ENCODE data around the gene PBX4.

The PBX4 gene

DNA sequence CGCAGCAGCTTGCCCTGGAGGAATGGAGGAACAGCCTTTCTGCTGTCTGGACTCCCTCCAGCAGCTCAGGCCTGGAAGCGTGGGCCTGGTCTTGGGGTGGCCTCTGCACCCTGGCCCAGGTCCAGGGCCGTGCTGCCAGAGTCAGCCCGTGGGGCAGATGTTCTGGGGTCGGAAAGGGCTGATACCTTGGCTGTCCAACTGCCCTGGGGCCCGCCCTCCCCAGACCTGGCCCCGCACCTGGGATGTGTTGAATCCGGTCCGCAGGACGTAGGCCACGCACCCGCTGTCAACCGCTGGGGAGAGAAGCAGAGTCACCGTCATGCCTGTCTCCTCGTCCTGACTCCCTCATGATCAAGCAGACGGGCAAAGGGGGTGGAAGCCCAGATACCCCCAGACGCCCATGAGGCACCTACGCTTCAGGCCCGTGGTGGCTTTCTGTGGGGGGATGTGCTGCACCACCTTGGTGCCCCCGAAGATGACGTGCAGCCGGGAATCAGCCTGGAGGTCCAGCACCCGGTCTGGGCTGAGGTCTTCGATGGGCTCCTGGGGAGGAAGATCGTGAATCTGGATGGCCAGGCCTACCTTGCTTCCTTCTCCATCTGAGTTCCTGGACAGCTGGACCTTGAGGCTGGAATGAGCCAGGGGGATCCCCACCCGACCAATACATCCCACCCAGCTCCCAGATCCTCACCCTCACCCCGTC is 37.3 kb upstream of the PBX4 start:
- H3K27ac Mint-ChIP-seq (ENCODE audit: low read depth): no peak overlapping the region

GRCh38 chr19:19655051-19655594 is 36.6 kb upstream of the PBX4 start:
- H3K9me3 Mint-ChIP-seq: no peaks in the 10 kb centered on the region
- no peak overlapping the region for H3K27ac Mint-ChIP-seq (ENCODE audit: low read depth)
- no peaks in the 10 kb centered on the region for H3K27me3 Mint-ChIP-seq
- no peak for ATAC-seq (replicated peaks; ENCODE audit: extremely low read depth, poor library complexity, severe bottlenecking)
- peaks cover 40% of the 10 kb centered on the region for H3K36me3 Mint-ChIP-seq (ENCODE audit: insufficient read depth)
- no peak overlapping the region for H3K4me3 Mint-ChIP-seq
- H3K4me1 Mint-ChIP-seq: no peaks in the 10 kb centered on the region
- DNase-seq (ENCODE audit: low spot score in 2 of 2): no peak

More for the DNA sequence above, 37.3 kb upstream of the PBX4 start:
- Mint-ChIP-seq H3K4me1 (no peaks in the 10 kb centered on the region), H3K36me3 (ENCODE audit: insufficient read depth) (peaks cover 41% of the 10 kb centered on the region), H3K27me3 (no peaks in the 10 kb centered on the region), H3K9me3 (no peaks in the 10 kb centered on the region), H3K4me3 (no peak overlapping the region)
- ATAC-seq (replicated peaks; ENCODE audit: extremely low read depth, poor library complexity, severe bottlenecking): no peak
- no peak for DNase-seq (ENCODE audit: low spot score in 2 of 2)

GRCh38 chr19:19654441-19654840 is 36.0 kb upstream of the PBX4 start:
- Mint-ChIP-seq H3K27ac (ENCODE audit: low read depth) (no peak overlapping the region), H3K27me3 (no peaks in the 10 kb centered on the region), H3K4me3 (no peak overlapping the region), H3K36me3 (ENCODE audit: insufficient read depth) (peaks cover 38% of the 10 kb centered on the region), H3K9me3 (no peaks in the 10 kb centered on the region), H3K4me1 (no peaks in the 10 kb centered on the region)
- DNase-seq (ENCODE audit: low spot score in 2 of 2) (no peak), ATAC-seq (replicated peaks; ENCODE audit: extremely low read depth, poor library complexity, severe bottlenecking) (no peak)

DNA sequence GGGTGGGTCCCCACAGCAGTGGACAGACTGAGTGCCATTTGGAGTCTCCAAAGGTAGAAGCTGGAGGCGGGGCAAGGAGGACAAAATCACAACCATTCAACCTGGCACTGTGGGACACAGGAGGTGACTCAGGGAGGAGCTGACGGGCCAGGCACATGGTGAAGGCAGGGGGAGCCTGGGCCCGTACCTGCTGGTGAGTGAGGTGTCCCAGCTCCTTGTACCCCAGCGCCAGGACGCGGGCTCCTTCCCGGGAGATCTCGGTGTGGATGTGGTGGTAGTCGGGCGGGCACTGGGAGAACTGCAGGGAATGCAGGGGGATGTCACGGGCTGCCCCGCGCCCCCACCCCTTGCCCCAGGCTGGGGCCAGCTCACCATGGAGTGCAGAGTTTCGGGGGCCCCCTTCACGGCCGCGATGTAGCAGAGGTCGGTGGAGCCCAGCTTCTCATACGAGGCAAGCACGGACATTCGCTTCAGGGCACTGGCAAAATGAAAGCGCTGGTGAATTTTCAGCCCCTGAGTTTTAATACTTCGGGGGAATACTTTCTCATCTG is 35.2 kb upstream of the PBX4 start:
- peak overlapping the region; percentile 5 for H3K27ac Mint-ChIP-seq (ENCODE audit: low read depth)

DNA sequence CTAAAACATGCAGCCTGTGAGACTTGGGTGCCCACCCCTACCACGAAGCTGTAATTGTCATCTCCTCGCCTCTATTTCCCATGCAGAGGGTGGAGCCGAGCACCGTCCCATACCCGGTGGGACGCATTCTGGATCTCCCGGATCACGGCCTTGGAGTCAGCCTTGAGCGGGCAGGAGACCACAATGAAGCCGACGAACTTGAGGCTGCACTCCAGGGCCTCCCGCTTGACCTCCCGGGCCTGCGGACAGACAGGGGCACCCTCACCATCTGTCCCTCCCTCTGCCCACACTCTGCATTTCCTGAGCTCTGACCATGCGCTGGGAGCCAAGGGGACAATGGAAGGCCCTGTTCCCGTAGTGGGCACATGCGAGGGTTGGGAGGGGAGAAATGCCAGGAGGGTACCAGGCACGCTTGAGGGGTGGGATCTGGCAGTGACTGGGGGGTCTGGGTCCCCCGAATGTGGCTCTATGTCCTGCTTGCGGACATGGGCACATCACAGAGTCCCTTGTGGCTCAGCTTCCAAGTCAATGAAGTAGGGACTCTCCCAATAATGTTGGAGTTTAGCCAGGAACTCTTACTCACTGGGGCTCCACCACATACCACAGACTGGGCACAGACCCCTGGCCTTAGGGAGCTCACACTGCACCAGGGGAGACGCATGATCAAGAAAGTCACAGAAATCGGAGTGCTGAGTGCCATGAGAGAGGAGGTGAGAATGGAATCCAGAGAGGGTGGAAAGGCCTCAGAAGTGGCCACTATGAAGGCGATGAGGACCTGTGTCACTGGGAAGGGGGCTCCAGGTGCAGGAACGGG is 34.2 kb upstream of the PBX4 start:
- no peaks in the 10 kb centered on the region for H3K27me3 Mint-ChIP-seq
- no peaks in the 10 kb centered on the region for H3K4me1 Mint-ChIP-seq
- no peak overlapping the region for H3K27ac Mint-ChIP-seq (ENCODE audit: low read depth)
- ATAC-seq (replicated peaks; ENCODE audit: extremely low read depth, poor library complexity, severe bottlenecking) (no peak), DNase-seq (ENCODE audit: low spot score in 2 of 2) (no peak)
- H3K9me3 Mint-ChIP-seq: no peaks in the 10 kb centered on the region
- H3K4me3 Mint-ChIP-seq: no peak overlapping the region
- H3K36me3 Mint-ChIP-seq (ENCODE audit: insufficient read depth): peaks cover 43% of the 10 kb centered on the region

More for the DNA sequence above, 35.2 kb upstream of the PBX4 start:
- H3K4me3 Mint-ChIP-seq: no peak overlapping the region
- no peaks in the 10 kb centered on the region for H3K4me1 Mint-ChIP-seq
- DNase-seq (ENCODE audit: low spot score in 2 of 2): no peak
- no peak for ATAC-seq (replicated peaks; ENCODE audit: extremely low read depth, poor library complexity, severe bottlenecking)
- H3K9me3 Mint-ChIP-seq: no peaks in the 10 kb centered on the region
- peaks cover 42% of the 10 kb centered on the region for H3K36me3 Mint-ChIP-seq (ENCODE audit: insufficient read depth)
- no peaks in the 10 kb centered on the region for H3K27me3 Mint-ChIP-seq

- no peak overlapping the region for H3K27ac Mint-ChIP-seq (ENCODE audit: low read depth)
Measured at GRCh38 chr19:19651076-19651475, 32.6 kb upstream of the PBX4 start.

GRCh38 chr19:19650331-19650730 is 31.8 kb upstream of the PBX4 start:
- H3K27ac Mint-ChIP-seq (ENCODE audit: low read depth): no peak overlapping the region

More at GRCh38 chr19:19651076-19651475, 32.6 kb upstream of the PBX4 start:
- Mint-ChIP-seq H3K4me1 (no peaks in the 10 kb centered on the region), H3K9me3 (no peaks in the 10 kb centered on the region), H3K27me3 (no peaks in the 10 kb centered on the region), H3K4me3 (no peak overlapping the region), H3K36me3 (ENCODE audit: insufficient read depth) (peaks cover 45% of the 10 kb centered on the region)
- no peak for DNase-seq (ENCODE audit: low spot score in 2 of 2)
- no peak for ATAC-seq (replicated peaks; ENCODE audit: extremely low read depth, poor library complexity, severe bottlenecking)

DNA sequence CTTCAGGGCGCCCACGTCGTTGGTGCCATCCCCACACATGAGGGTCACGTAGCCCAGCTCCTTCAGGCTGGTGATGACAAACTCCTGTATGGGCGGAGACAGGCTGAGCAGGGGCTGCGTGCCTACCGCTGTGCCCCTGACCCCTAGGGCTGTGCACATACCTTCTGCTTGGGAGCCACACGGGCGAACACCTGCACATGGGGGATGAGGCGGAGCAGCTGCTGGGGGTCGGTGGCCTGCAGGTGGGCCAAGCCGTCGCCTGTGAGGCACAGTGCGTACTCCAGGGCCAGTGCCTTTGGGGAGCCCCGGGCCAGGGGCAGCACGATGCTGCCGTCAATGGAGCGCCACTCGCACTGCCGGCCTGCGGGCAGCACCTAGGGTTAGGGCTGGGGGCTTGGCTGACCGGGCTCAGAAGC is 31.1 kb upstream of the PBX4 start:
- Mint-ChIP-seq H3K9me3 (no peaks in the 10 kb centered on the region), H3K27ac (ENCODE audit: low read depth) (no peak overlapping the region), H3K4me1 (no peaks in the 10 kb centered on the region), H3K36me3 (ENCODE audit: insufficient read depth) (peaks cover 43% of the 10 kb centered on the region), H3K27me3 (no peaks in the 10 kb centered on the region), H3K4me3 (no peak overlapping the region)
- DNase-seq (ENCODE audit: low spot score in 2 of 2) (no peak), ATAC-seq (replicated peaks; ENCODE audit: extremely low read depth, poor library complexity, severe bottlenecking) (no peak)

More at GRCh38 chr19:19650331-19650730, 31.8 kb upstream of the PBX4 start:
- Mint-ChIP-seq H3K36me3 (ENCODE audit: insufficient read depth) (peaks cover 45% of the 10 kb centered on the region), H3K9me3 (no peaks in the 10 kb centered on the region), H3K27me3 (no peaks in the 10 kb centered on the region), H3K4me3 (no peak overlapping the region), H3K4me1 (no peaks in the 10 kb centered on the region)
- DNase-seq (ENCODE audit: low spot score in 2 of 2): no peak
- no peak for ATAC-seq (replicated peaks; ENCODE audit: extremely low read depth, poor library complexity, severe bottlenecking)

DNA sequence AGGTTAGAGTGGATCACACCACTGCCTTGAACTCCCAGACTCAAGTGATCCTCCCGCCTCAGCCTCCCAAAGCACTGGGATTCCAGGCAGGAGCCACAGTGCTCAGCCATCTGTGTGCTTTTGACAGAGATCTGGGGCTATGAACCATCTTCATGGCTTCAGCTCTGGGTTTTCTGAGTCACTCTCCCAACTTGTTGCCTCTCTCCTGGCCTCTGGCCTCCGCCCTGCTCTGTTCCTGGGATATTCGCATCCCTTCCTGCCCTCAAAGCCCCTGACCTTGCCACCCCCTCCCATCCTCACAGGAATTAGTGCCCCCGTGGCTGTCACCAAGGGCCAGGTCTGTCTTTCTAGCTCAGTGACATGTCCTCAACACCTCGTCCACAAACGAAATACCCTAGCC is 30.7 kb upstream of the PBX4 start:
- Mint-ChIP-seq H3K4me3 (no peak overlapping the region), H3K27ac (ENCODE audit: low read depth) (no peak overlapping the region), H3K9me3 (no peaks in the 10 kb centered on the region), H3K27me3 (no peaks in the 10 kb centered on the region), H3K4me1 (no peaks in the 10 kb centered on the region), H3K36me3 (ENCODE audit: insufficient read depth) (peaks cover 41% of the 10 kb centered on the region)
- no peak for ATAC-seq (replicated peaks; ENCODE audit: extremely low read depth, poor library complexity, severe bottlenecking)
- no peak for DNase-seq (ENCODE audit: low spot score in 2 of 2)

- Mint-ChIP-seq H3K4me1 (peaks cover 14% of the 10 kb centered on the region), H3K27ac (ENCODE audit: low read depth) (no peak overlapping the region), H3K4me3 (no peak overlapping the region), H3K9me3 (no peaks in the 10 kb centered on the region), H3K36me3 (ENCODE audit: insufficient read depth) (peaks cover 50% of the 10 kb centered on the region), H3K27me3 (no peaks in the 10 kb centered on the region)
- DNase-seq (ENCODE audit: low spot score in 2 of 2) (no peak), ATAC-seq (replicated peaks; ENCODE audit: extremely low read depth, poor library complexity, severe bottlenecking) (no peak)
Measured at GRCh38 chr19:19647037-19647835, 28.7 kb upstream of the PBX4 start.

DNA sequence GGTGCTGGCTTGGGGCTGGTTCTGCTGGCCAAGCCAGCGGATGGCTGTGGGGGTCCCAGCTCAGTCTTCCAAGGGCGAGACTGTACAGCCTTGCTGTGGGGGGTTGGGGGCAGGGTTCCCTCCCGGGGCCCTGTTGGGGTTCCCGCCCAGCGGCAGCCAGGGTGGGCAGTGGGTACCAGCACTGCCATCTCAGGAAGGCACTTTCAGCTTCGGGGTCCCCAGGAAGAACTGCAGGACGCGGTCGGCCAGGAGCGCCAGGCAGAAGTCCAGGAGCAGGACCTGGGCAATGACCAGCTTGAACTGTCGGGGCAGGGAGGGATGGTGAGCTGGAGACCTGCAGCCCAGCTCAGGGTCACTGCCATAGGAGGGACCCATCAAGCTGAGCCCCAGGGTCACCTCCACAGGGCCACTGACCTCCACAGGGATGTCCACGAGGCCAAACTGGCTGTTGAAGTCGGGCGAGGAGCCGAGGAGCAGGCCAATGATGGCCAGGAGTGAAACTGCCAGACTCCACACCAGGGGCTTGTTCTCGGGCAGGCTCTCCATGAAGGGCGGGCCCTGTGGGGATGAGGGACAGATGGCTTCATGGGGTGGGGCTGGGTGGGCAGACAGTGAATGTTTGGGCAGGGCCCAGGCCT is 26.9 kb upstream of the PBX4 start:
- ATAC-seq (replicated peaks; ENCODE audit: extremely low read depth, poor library complexity, severe bottlenecking) (no peak), DNase-seq (ENCODE audit: low spot score in 2 of 2) (no peak)
- Mint-ChIP-seq H3K36me3 (ENCODE audit: insufficient read depth) (peaks cover 50% of the 10 kb centered on the region), H3K4me3 (no peak overlapping the region), H3K27me3 (no peaks in the 10 kb centered on the region), H3K9me3 (no peaks in the 10 kb centered on the region), H3K27ac (ENCODE audit: low read depth) (no peak overlapping the region), H3K4me1 (peaks cover 20% of the 10 kb centered on the region)

DNA sequence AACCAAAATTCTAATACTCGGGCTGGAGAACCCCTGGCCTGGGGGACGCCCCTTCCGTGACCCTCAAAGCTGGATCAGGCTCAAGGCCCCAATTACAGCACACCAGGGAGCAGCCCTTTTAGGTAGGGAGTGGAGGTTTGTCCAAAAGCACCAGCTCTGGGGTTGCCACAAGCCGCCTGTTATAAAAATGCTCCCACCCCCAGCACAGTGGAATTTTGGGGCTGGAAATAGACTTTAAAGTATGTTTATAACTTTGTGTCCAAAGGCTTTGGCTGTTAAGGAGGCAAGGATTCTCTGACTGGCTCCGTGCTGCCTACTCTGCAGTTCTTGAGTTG is 25.5 kb upstream of the PBX4 start:
- ATAC-seq (replicated peaks; ENCODE audit: extremely low read depth, poor library complexity, severe bottlenecking): no peak
- Mint-ChIP-seq H3K27me3 (no peaks in the 10 kb centered on the region), H3K36me3 (ENCODE audit: insufficient read depth) (peaks cover 58% of the 10 kb centered on the region)

More for the DNA sequence above, 25.5 kb upstream of the PBX4 start:
- Mint-ChIP-seq H3K27ac (ENCODE audit: low read depth) (peak overlapping the region; percentile 91), H3K9me3 (no peaks in the 10 kb centered on the region), H3K4me1 (peaks cover 20% of the 10 kb centered on the region), H3K4me3 (peak overlapping the region; percentile 99)
- DNase-seq (ENCODE audit: low spot score in 2 of 2): no peak

All from central memory CD8-positive, alpha-beta T cell (primary cell).